Choroid plexus epithelial cell (primary cell): ENCODE results near the gene KIAA1958.
"Not testable (repeated sequence)": the region's sequence is repeated elsewhere in the genome, so short reads cannot be mapped to it uniquely, and the experiment has no call there.

Experiments
- DNase-seq: peaks from one replicate; pipeline ENCODE4 v3.0.0-alpha.2; 2010; ENCODE audit warnings: low read depth
- H3K4me3 ChIP-seq: 2 replicates; pipeline ENCODE4 v1.5.1; 2011; ENCODE audit warnings: low read depth, mild to moderate bottlenecking, control low read depth, low read length, moderate library complexity
- CTCF ChIP-seq: conservative IDR thresholded peaks from 2 replicates; pipeline ENCODE4 v1.5.1; 2011; ENCODE audit warnings: low read depth, mild to moderate bottlenecking, control low read depth, inconsistent platforms, low read length, moderate library complexity

KIAA1958 gene

GRCh38 chr9:112507001-112507680 lies 20.5 kb downstream of the KIAA1958 start:
- TF ChIP-seq CTCF: no peak
- no peak for DNase-seq
- no peak overlapping the region for H3K4me3 ChIP-seq

- TF ChIP-seq CTCF: no peak
- H3K4me3 ChIP-seq: no peak overlapping the region
- no peak for DNase-seq
These were observed 21.8 kb downstream of the KIAA1958 start for GRCh38 chr9:112508377-112508776.

- DNase-seq, H3K4me3 ChIP-seq: not testable (repeated sequence)
These were observed 25.8 kb downstream of the KIAA1958 start for GRCh38 chr9:112512377-112512776.

GRCh38 chr9:112516769-112517168 lies 30.1 kb downstream of the KIAA1958 start:
- no peak for TF ChIP-seq CTCF
- DNase-seq: no peak
- H3K4me3 ChIP-seq: no peak overlapping the region

GRCh38 chr9:112520069-112520468 lies 33.4 kb downstream of the KIAA1958 start:
- H3K4me3 ChIP-seq: no peak overlapping the region
- TF ChIP-seq CTCF: no peak
- no peak for DNase-seq

GRCh38 chr9:112520656-112521055 lies 34.0 kb downstream of the KIAA1958 start:
- H3K4me3 ChIP-seq: no peak overlapping the region
- no peak for DNase-seq
- TF ChIP-seq CTCF: no peak

- no peak overlapping the region for H3K4me3 ChIP-seq
- no peak for DNase-seq
- TF ChIP-seq CTCF: no peak
These were observed 40.3 kb downstream of the KIAA1958 start for GRCh38 chr9:112526973-112527372.
